Left renal pelvis (tissue), 4 donors: ENCODE results near the gene EXOC4. TPM values are rescaled to one million over a fixed set of nuclear protein-coding genes. Genes with fewer than 3 reads are reported as not detected.

Experiments used
- DNase-seq, 4 donors: peaks; one replicate each; pipeline ENCODE4 v3.0.0-alpha.2; 2013; ENCODE audit warnings: low read depth in 4 of 4, low spot score in 3 of 4
- polyA plus RNA-seq, 4 donors: library from polyadenylated mRNA; unstranded; fragments of 120-200 nt; gene quantifications; one replicate each; pipeline ENCODE4 v1.2.1, GENCODE V29; 2013; ENCODE audit not compliant: insufficient read length in 4 of 4

EXOC4 gene
- polyA plus RNA-seq, 4 donors = 59.2 to 81.3 (median 72.0) TPM

- DNase-seq = no peak
Observed at GRCh38 chr7:133727476-133728214, 474.8 kb downstream of the EXOC4 start.

- no peak for DNase-seq
Observed at GRCh38 chr7:133730360-133730759, 477.5 kb downstream of the EXOC4 start.

GRCh38 chr7:133733401-133733800 is 480.5 kb downstream of the EXOC4 start:
- no peak for DNase-seq

GRCh38 chr7:133735222-133735621 is 482.3 kb downstream of the EXOC4 start:
- DNase-seq = no peak

- no peak for DNase-seq
Observed at GRCh38 chr7:133739817-133740216, 486.9 kb downstream of the EXOC4 start.

- no peak for DNase-seq
Observed at GRCh38 chr7:133741078-133741477, 488.2 kb downstream of the EXOC4 start.

GRCh38 chr7:133741703-133742102 is 488.8 kb downstream of the EXOC4 start:
- no peak for DNase-seq

- DNase-seq = no peak
Observed at GRCh38 chr7:133742709-133743538, 490.0 kb downstream of the EXOC4 start.

GRCh38 chr7:133744451-133744850 is 491.6 kb downstream of the EXOC4 start:
- DNase-seq = no peak

- no peak for DNase-seq
Observed at GRCh38 chr7:133746305-133746704, 493.4 kb downstream of the EXOC4 start.

GRCh38 chr7:133746847-133747246 is 494.0 kb downstream of the EXOC4 start:
- DNase-seq = no peak

- no peak for DNase-seq
Observed at GRCh38 chr7:133748443-133749407, 495.8 kb downstream of the EXOC4 start.

- DNase-seq = no peak
Observed at GRCh38 chr7:133750287-133750686, 497.4 kb downstream of the EXOC4 start.

- DNase-seq = no peak
Observed at GRCh38 chr7:133751079-133751478, 498.2 kb downstream of the EXOC4 start.

- no peak for DNase-seq
Observed at GRCh38 chr7:133753513-133753912, 500.6 kb downstream of the EXOC4 start.

- DNase-seq = no peak
Observed at GRCh38 chr7:133754708-133755107, 501.8 kb downstream of the EXOC4 start.

- no peak for DNase-seq
Observed at GRCh38 chr7:133755901-133756300, 503.0 kb downstream of the EXOC4 start.

GRCh38 chr7:133761443-133761842 is 508.6 kb downstream of the EXOC4 start:
- no peak for DNase-seq

GRCh38 chr7:133763076-133763640 is 510.3 kb downstream of the EXOC4 start:
- no peak for DNase-seq

- no peak for DNase-seq
Observed at GRCh38 chr7:133769668-133770067, 516.8 kb downstream of the EXOC4 start.
